NCI-H2196 (cell line): Measurements from ENCODE around the gene KCTD18.

Experiments used
- DNase-seq: peaks from one replicate; lab custom pipeline; 2025; ENCODE audit not compliant: unreplicated experiment; lab: John Stamatoyannopoulos, UW

KCTD18 gene

GRCh38 chr2:200455958-200456421 lies 53.9 kb downstream of the KCTD18 start:
- DNase-seq, result no peak

- DNase-seq, result no peak
Observed at GRCh38 chr2:200454927-200455801, 54.7 kb downstream of the KCTD18 start.

DNA sequence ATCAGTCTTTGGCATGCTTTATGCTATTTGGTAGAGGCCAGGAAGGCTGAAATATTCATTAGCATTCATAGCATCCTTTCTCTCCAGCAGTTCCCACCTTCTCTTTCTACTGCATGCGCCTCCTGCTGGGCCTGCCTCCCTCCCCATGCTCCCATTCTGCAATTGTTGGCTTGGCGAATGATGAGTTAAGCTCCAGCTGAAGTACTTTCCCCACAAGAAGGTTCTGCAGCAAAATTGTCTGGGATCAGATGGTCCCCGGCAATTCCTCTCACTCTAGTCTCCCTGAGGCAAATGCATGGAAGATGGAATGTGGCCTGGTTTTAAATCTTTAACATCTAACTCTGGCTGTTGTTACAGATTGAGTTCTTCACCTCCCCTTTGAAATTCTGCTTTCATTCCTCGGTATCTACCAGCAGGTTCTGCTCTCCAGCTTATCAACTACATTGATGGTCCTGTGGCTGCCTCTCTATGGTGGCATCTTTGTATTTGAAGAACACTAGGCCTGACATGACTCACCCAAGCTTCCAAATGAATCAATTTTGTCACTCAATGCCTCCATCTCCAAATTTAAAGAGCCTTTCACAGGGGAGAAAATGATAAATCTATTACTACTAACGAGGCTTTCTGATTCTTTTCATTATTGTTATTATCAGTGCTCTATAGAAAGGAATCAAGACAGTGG lies 55.9 kb downstream of the KCTD18 start:
- no peak for DNase-seq

DNA sequence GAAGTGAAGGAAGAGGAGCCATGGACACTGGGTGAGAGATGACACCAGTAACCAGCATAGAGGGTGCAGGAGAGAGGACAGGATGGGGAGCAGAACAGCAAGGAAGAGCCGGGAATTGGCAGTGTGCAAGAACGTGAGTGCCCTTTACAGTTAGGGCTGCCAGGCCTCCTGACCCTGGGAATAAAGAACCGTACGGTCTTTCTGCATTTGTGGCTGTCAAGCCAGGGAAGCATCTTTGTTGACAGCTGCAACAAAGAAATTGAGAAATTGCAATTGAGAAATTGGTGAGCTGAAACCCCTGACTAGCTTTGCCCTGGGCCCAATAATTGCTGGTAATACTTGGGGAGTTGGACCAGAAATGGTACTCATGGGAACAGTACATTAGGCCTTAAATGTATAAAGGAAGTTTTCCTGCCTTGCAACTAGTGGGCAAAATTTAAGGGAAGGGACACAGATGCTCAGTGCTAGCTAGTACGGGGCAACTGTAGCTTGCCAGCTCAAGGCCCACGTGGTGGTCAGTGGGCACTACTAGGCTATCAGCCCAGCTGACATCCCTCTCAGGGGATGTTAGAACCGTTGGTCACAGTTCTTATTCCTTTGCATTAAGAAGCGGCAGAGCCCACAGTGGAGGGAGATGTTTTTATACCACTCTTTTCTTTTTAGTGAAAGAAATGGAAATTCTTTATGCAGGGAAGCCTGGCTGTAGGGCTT lies 56.6 kb downstream of the KCTD18 start:
- no peak for DNase-seq

- no peak for DNase-seq
Observed at GRCh38 chr2:200452377-200452776, 57.5 kb downstream of the KCTD18 start.

DNA sequence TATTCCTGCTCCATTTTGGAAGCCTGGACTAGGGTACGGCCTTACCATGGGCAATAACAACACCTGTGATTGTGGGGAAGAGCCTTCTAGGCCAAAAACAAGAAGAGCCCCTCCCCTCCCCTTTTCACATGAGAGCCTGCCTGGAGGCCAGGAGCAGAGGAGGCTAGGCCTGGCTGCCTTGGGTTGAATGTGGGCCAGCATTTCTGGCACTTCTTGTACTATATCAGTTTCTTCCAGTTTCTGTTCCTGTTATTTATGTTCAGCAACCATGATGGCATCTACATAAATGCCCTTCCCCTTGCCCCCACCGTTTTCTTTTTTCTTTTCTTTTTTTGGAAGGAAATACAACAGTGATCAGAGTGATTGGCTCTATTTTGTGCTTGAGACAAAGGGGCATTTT lies 58.4 kb downstream of the KCTD18 start:
- DNase-seq, result no peak

DNA sequence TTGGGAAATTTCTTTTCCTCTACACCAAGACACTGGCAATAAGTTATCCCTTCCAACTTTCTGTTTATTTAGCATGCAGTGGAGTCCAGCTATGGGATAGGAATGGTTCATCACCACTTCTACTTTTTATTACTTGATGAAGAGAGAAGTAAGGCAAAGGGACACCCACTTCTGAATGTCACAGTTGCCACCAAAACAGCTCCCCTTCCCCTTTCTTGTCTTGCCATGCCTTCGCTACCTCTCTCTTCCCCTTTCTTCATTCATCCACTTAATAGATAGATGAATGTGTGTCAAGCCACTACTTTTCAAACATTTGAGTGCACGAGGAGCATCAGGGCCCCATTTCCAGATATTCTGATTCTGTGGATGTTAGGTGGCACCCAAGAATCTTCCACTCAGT lies 59.6 kb downstream of the KCTD18 start:
- DNase-seq, result no peak

DNA sequence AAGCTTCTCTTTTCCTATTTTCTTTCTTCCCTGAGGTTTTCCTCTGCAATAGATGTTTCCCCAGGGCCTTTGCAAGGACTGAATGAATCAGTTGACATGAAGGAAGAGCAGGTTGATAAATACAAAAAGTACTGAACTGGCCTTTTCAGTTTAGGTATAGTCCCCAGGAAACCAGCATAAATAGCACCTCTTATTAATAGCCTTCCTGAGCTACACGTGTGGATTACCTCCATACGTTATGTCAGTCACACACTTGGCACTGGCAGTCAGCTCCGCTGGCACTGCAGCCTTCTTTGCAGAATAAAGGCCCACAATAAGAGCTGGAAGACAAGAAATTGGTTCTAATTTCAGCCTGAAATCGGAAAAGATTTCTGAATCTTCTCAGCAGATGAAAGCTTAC lies 60.7 kb downstream of the KCTD18 start:
- DNase-seq, result no peak

DNA sequence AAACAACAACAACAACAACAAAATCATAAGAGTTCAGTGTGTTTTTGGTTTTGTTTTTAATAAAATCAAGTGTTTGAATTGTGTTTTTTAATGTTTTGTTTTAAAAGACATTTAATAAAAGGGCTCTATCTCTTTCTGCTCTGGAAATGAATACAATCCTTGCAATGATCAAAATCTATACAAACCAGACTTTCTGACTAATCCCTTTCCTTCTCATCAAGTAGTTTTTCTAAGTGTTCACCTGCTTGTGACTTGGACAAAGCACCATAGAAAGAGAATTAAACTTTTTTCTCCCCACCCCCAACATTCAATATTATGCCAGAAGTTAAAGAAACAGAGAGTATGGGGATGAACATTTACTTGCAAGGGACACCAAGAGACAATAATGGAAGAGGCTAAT lies 61.4 kb downstream of the KCTD18 start:
- DNase-seq, result no peak

DNA sequence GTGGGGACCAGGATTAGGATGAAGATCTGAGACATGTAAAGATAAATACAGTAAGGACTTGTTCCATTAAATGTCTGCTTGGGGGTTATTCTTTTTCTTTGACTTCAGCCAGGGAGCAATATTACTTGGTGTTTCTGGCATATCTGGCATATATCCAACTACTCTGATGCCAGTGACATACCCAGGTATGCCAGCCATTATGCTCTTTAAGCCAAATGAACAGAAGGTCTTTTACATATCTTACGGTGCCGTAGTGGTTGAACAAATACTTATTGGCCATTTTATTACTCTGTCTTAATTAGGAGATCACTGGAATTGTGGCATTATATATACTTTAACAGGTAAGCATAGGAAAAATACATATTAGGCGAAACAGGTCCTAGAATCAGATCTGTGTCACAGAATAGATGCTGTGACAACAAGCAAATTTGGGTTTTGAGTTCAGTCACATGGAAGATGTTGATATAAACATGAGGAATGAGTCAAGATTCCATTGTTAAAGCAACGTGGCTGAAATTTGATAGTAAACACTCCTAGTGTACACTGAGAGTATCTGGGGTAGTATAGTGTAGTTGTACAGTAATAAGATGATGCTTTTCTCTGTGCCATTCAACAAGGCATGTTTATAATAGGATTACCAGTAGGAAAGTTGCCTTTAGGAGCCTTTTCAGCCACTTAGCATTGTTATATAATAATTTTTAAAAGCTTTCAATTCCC lies 62.6 kb downstream of the KCTD18 start:
- no peak for DNase-seq

DNA sequence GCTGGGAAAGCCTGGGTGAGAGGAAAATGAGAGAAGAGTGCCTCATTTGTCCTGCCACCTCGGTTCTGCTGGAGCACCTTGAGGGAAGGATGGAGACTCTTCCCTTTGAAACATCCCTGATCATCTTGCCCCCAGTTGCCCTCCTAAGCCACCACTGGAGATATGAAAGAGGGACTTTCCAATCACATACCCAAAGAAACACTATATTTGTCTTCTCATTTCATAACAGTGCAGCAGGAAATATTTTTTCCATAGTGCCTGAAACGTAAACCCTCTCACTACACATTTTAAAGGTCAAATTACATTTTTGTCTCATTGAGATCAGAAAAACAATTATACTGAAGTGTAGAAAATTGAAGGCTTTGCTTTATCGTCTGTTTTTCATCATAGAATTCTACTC lies 63.3 kb downstream of the KCTD18 start:
- DNase-seq, result no peak

GRCh38 chr2:200445284-200445683 lies 64.6 kb downstream of the KCTD18 start:
- DNase-seq, result no peak

- DNase-seq, result no peak
Observed at GRCh38 chr2:200444530-200444929, 65.3 kb downstream of the KCTD18 start.

DNA sequence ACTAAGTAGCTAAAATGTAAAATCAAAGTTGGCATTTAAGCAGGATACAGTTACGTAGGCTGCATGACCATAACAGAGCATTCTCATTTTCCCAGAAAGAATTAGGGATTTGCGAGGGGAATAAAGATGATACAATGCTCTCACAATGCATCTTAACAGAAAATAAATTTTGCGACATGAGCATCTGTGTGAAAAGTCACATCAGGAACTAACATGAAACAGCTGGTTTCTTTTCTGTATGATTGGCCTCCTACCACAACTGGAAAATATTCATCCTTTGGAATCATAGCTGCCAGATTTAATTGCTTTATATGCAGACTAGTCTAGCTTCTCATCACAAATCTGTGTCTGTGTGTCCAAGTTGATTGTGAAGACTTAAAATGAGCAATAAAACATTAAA lies 66.0 kb downstream of the KCTD18 start:
- no peak for DNase-seq

GRCh38 chr2:200443376-200443775 lies 66.5 kb downstream of the KCTD18 start:
- no peak for DNase-seq

DNA sequence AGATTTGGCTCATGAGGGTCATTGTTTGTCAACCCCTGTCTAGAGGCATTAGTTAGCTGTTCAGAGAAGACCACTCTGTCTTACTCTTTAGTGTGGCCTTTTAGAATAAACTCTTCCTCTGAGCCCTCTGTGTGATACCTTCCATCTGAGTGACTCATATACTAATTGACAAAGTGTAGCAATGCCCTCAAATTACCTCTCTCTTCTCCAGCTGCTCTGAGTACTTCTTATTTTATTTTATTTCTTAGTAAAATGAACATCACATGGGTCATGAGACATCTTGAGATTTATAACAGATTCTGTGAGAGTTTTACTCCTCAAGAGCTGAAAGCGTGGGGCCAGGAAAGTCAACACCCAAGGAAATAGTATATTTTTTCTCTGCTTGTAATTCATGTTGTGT lies 67.4 kb downstream of the KCTD18 start:
- DNase-seq, result no peak

DNA sequence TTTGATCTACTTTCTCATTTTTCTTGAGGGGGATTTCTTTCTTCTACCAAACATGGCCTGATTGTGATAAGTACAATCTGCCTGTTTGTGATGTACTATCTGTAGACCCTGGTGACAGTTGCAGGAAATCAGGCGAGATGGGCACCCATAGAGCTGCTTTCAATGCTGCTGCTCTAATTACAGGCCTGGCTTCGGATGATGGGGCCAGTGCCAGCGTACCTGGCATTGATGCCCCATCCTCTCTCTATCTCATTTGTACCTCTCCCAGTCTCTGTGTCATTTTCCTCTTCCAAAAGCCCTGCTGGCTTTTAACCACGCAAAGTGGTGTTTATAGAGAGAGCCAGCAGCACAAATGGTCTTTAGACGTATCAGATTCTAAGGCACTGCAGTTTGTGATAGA lies 69.9 kb downstream of the KCTD18 start:
- no peak for DNase-seq
